Endothelial cell of umbilical vein (primary cell): ENCODE measurements around the gene DMTF1. TPM values are rescaled to one million over a fixed set of nuclear protein-coding genes. Genes with fewer than 3 reads are reported as not detected.

Experiments
- BruUV-seq: library from RNA; stranded (reverse); fragments of 400-500 nt; replicated peaks from 2 replicates; lab custom pipeline; 2021; lab: Mats Ljungman, UMichigan
- CTCF ChIA-PET: fragments of 300-600, 350-600 bp; sonication (Branson Sonifier 250); formaldehyde crosslinking; loops from one replicate; lab custom pipeline; 2021; ENCODE audit warnings: antibody characterized with exemption, inconsistent platforms; lab: Charles Lee
- POLR2A ChIA-PET: fragments of 300-600, 350-600 bp; sonication (Branson Sonifier 250); formaldehyde crosslinking; loops from one replicate; lab custom pipeline; 2021; ENCODE audit warnings: antibody characterized with exemption, inconsistent platforms; lab: Charles Lee
- DNase-seq: peaks from one replicate; pipeline ENCODE4 v3.0.0-alpha.2; 2011; ENCODE audit warnings: low read depth, low spot score
- FAIRE-seq: peaks from 2 replicates; lab custom pipeline; 2011; peaks lifted over from hg19 to GRCh38; lab: Jason Lieb, UNC
- H2AFZ ChIP-seq: 2 replicates; pipeline ENCODE4 v1.6.0; 2012; ENCODE audit warnings: low read depth, low read length, control low read depth, inconsistent platforms
- H3K27ac ChIP-seq: 2 replicates; pipeline ENCODE4 v1.5.1; 2011; ENCODE audit warnings: low read depth, mild to moderate bottlenecking, control low read depth, low read length, moderate library complexity; ENCODE audit not compliant: insufficient read depth
- H3K27me3 ChIP-seq, 2 experiments: 2 replicates each; pipeline versions ENCODE4 v1.6.0 to v1.6.1; 2011; ENCODE audit warnings: low read length in 2 of 2, mixed read lengths in 1 of 2; ENCODE audit not compliant: control insufficient read depth in 2 of 2, insufficient read depth in 2 of 2
- H3K36me3 ChIP-seq, 2 experiments: 2 replicates in 1 of 2; 3 replicates in 1 of 2; pipeline ENCODE4 v1.5.1; 2011; ENCODE audit warnings: low read length in 2 of 2, mild to moderate bottlenecking in 1 of 2, moderate library complexity in 1 of 2; ENCODE audit not compliant: control insufficient read depth in 2 of 2, insufficient read depth in 2 of 2; ENCODE audit errors: extremely low read depth in 1 of 2
- H3K4me1 ChIP-seq: 3 replicates; pipeline ENCODE4 v1.5.1; 2011; ENCODE audit warnings: mild to moderate bottlenecking, low read length; ENCODE audit not compliant: control insufficient read depth, insufficient read depth; ENCODE audit errors: extremely low read depth
- H3K4me2 ChIP-seq: 2 replicates; pipeline ENCODE4 v1.6.1; 2011; ENCODE audit warnings: low read length, control low read depth, mixed read lengths; ENCODE audit not compliant: insufficient read depth
- H3K4me3 ChIP-seq, 3 experiments: fragments of 200-600 bp in 1 of 3; sonication (generic), shearing (Covaris generic) in 1 of 3; replicated peaks in 1 of 3; 2 replicates each; pipeline ENCODE4 v1.5.1; 2011 to 2016; ENCODE audit warnings: control low read depth in 3 of 3, low read length in 3 of 3, mild to moderate bottlenecking in 2 of 3, inconsistent platforms in 1 of 3, low read depth in 1 of 3, moderate library complexity in 1 of 3; ENCODE audit not compliant: insufficient read depth in 1 of 3
- H3K79me2 ChIP-seq: 2 replicates; pipeline ENCODE4 v1.6.0; 2012; ENCODE audit warnings: low read length, inconsistent platforms; ENCODE audit not compliant: control insufficient read depth, insufficient read depth
- H3K9ac ChIP-seq: replicated peaks from 2 replicates; pipeline ENCODE3; 2011; ENCODE audit warnings: low read length, control low read depth; ENCODE audit not compliant: insufficient read depth; ENCODE audit errors: extremely low read depth
- H3K9me1 ChIP-seq: replicated peaks from 3 replicates; pipeline ENCODE4 v1.6.0; 2011; ENCODE audit warnings: mild to moderate bottlenecking, low read length; ENCODE audit not compliant: control insufficient read depth, insufficient read depth; ENCODE audit errors: extremely low read depth
- H3K9me3 ChIP-seq: replicated peaks from 2 replicates; pipeline ENCODE4 v1.5.1; 2012; ENCODE audit warnings: low read length, inconsistent platforms; ENCODE audit not compliant: control insufficient read depth, insufficient read depth
- H4K20me1 ChIP-seq: replicated peaks from 2 replicates; pipeline ENCODE3; 2011; ENCODE audit warnings: mild to moderate bottlenecking, low read length; ENCODE audit not compliant: control insufficient read depth, insufficient read depth; ENCODE audit errors: extremely low read depth
- CTCF ChIP-seq, 2 donors: IDR thresholded peaks; 1 replicate in 1 of 2; 2 replicates in 1 of 2; pipeline ENCODE4 v1.5.1; 2011; ENCODE audit warnings: low read length in 2 of 2, mild to moderate bottlenecking in 2 of 2, moderate library complexity in 2 of 2, control low read depth in 1 of 2, inconsistent platforms in 1 of 2, low read depth in 1 of 2; ENCODE audit not compliant: insufficient read depth in 1 of 2; ENCODE audit errors: extremely low read depth in 1 of 2
- EZH2 ChIP-seq: IDR thresholded peaks from 2 replicates; pipeline ENCODE4 v1.6.1; 2012; ENCODE audit warnings: borderline replicate concordance, low read depth, mild to moderate bottlenecking, moderate library complexity, low read length, inconsistent platforms; ENCODE audit not compliant: severe bottlenecking
- FOS ChIP-seq: IDR thresholded peaks from 2 replicates; pipeline ENCODE4 v1.6.1; 2011; ENCODE audit warnings: mild to moderate bottlenecking, low read length, moderate library complexity, borderline replicate concordance; ENCODE audit not compliant: insufficient read depth
- GATA2 ChIP-seq: IDR thresholded peaks from 2 replicates; pipeline ENCODE4 v1.7.0; 2011; ENCODE audit warnings: low read depth, mild to moderate bottlenecking, moderate library complexity, mixed read lengths, low read length; ENCODE audit not compliant: insufficient read length, insufficient read depth
- JUN ChIP-seq: IDR thresholded peaks from 2 replicates; pipeline ENCODE4 v1.6.1; 2011; ENCODE audit warnings: borderline replicate concordance, low read depth; ENCODE audit not compliant: insufficient read length, insufficient read depth
- MAX ChIP-seq: IDR thresholded peaks from 2 replicates; pipeline ENCODE4 v1.6.1; 2011; ENCODE audit not compliant: insufficient read depth, insufficient read length
- POLR2A ChIP-seq: IDR thresholded peaks from 2 replicates; pipeline ENCODE4 v1.6.1; 2012; ENCODE audit warnings: low read depth, mild to moderate bottlenecking, control low read depth, low read length
- POLR2AphosphoS5 ChIP-seq: IDR thresholded peaks from 2 replicates; pipeline ENCODE4 v1.6.1; 2012; ENCODE audit warnings: low read depth, mild to moderate bottlenecking, control low read depth, low read length, moderate library complexity; ENCODE audit not compliant: insufficient read depth
- dilution Hi-C: fragments of 300-500 bp; cut with MboI; formaldehyde crosslinking; loops from one replicate; pipeline ENCODE4 v1.15.0; 2019; ENCODE audit warnings: low sequenced_read_pairs; ENCODE audit not compliant: extremely low pct_ligation_motif_present
- intact Hi-C: fragments of 100-400 bp; cut with micrococcal nuclease; formaldehyde crosslinking; loops from one replicate; pipeline ENCODE4 v1.10.0; 2022
- polyA plus RNA-seq, 4 experiments: library from polyadenylated mRNA; depleted of rRNA in 3 of 4; stranded (reverse) in 3 of 4; unstranded in 1 of 4; fragments of >200 nt; gene quantifications; 2 replicates each; pipeline versions ENCODE4 v1.2.1 to v1.2.3, GENCODE V29; 2011 to 2012; ENCODE audit warnings: missing spikeins in 1 of 4
- total RNA-seq: library from RNA; stranded (reverse); gene quantifications from 2 replicates; pipeline ENCODE4 v1.2.3, GENCODE V29; 2021

Gene DMTF1
- total and polyA plus RNA-seq, 2 donors (not counting 3 experiments of a cell fraction or from before 2014, with no cell fraction given) = 78.5 to 100.0 TPM

- Histone ChIP-seq H2AFZ (no peak overlapping the region), H3K9me3 (no peaks in the 10 kb centered on the region), H3K27ac (no peak overlapping the region), H3K4me2 (no peak overlapping the region), H3K27me3 (no peaks in the 10 kb centered on the region), H3K4me3 (no peak overlapping the region), H3K36me3 (peaks cover 13 to 39% of the 10 kb centered on the region in 2 experiments), H3K79me2 (peaks cover 26% of the 10 kb centered on the region), H3K4me1 (no peaks in the 10 kb centered on the region), H3K9me1 (no peaks in the 10 kb centered on the region), H3K9ac (no peak overlapping the region), H4K20me1 (no peaks in the 10 kb centered on the region)
- dilution Hi-C loops = no loop called here
- DNase-seq = no peak
- no TSS peak for BruUV-seq
- ChIA-PET POLR2A (no interaction called here), CTCF (interaction anchor here (1.1 to 1.4 kb wide), 3 partner anchors 10 to 237 kb away, joined by 3 to 4 read pairs (median 3); no protein-coding TSS in a partner anchor)
- FAIRE-seq = no peak
- no peak for TF ChIP-seq POLR2A
- no peak for TF ChIP-seq FOS
- TF ChIP-seq MAX = no peak
- TF ChIP-seq GATA2 = no peak
- no peak for TF ChIP-seq POLR2AphosphoS5
- no peak for TF ChIP-seq CTCF (IDR thresholded peaks at IDR 0.05; ENCODE audit: extremely low read depth in 1 of 2, insufficient read depth in 1 of 2, low read depth in 1 of 2, low read length in 2 of 2)
- TF ChIP-seq JUN = no peak
- no peak for TF ChIP-seq EZH2
- intact Hi-C loops = no loop called here
Observed at GRCh38 chr7:87164433-87164832, 12.2 kb downstream of the DMTF1 start.
